Activated CD4-positive, alpha-beta memory T cell treated with anti-CD3 and anti-CD28 coated beads, Interleukin-2, amount 10 ng/mL, durations not matched to agents 7 days and 5 days (primary cell): ENCODE results near the gene GPR176. TPM values are rescaled to one million over a fixed set of nuclear protein-coding genes. Genes with fewer than 3 reads are reported as not detected.
"Not testable (repeated sequence)": the region's sequence is repeated elsewhere in the genome, so short reads cannot be mapped to it uniquely, and the experiment has no call there.

Experiments
- CTCF ChIA-PET: fragments of 350-600 bp; sonication (Branson Sonifier 250); formaldehyde crosslinking; loops from one replicate; lab custom pipeline; 2021; ENCODE audit warnings: antibody characterized with exemption, inconsistent platforms; lab: Charles Lee
- POLR2A ChIA-PET: fragments of 350-600 bp; sonication (Branson Sonifier 250); formaldehyde crosslinking; loops from one replicate; lab custom pipeline; 2021; ENCODE audit warnings: antibody characterized with exemption; lab: Charles Lee
- DNase-seq: peaks from one replicate; pipeline ENCODE4 v3.0.0-alpha.2; 2020
- H3K27ac Mint-ChIP-seq: one replicate; pipeline ENCODE4 v1.8.0; 2021; ENCODE audit warnings: mild to moderate bottlenecking, mixed read lengths
- H3K27me3 Mint-ChIP-seq: one replicate; pipeline ENCODE4 v1.8.0; 2021; ENCODE audit warnings: mixed read lengths
- H3K36me3 Mint-ChIP-seq: one replicate; pipeline ENCODE4 v1.8.0; 2021; ENCODE audit warnings: low read depth, mixed read lengths
- H3K4me1 Mint-ChIP-seq: one replicate; pipeline ENCODE4 v1.8.0; 2021; ENCODE audit warnings: mixed read lengths
- H3K4me3 Mint-ChIP-seq: one replicate; pipeline ENCODE4 v1.8.0; 2021; ENCODE audit warnings: mild to moderate bottlenecking, mixed read lengths
- H3K9me3 Mint-ChIP-seq: one replicate; pipeline ENCODE4 v1.8.0; 2021; ENCODE audit warnings: mixed read lengths
- total RNA-seq, 2 experiments: library from RNA; stranded (reverse); gene quantifications; one replicate each; pipeline ENCODE4 v1.2.3, GENCODE V29; 2021

GPR176 gene
- total RNA-seq, 2 experiments from 2014 or later = 0.08 to 0.13 TPM

DNA sequence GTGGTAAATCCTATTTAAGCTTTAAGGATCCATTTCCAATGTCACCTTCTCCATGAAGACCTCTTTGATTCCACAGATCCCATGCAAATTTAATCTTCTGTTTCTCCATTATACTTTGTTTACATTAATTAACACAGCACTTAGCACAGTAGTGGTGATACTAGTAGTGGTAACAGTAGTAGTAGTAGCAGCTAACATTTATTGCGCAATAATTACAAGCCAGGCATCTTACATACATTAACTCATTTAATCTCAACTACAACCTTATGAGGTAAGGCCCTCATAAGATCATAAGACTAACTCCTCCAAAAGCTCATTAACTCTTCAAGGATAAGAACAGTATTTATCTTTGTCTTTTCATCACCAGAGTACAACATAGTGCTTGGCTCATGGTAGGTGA lies 82.6 kb downstream of the GPR176 start:
- no peak overlapping the region for H3K27ac Mint-ChIP-seq
- DNase-seq = no peak
- CTCF ChIA-PET = no interaction called here
- no peaks in the 10 kb centered on the region for H3K36me3 Mint-ChIP-seq
- POLR2A ChIA-PET = no interaction called here
- H3K9me3 Mint-ChIP-seq = no peaks in the 10 kb centered on the region
- H3K27me3 Mint-ChIP-seq = peaks cover 42% of the 10 kb centered on the region
- H3K4me3 Mint-ChIP-seq = no peak overlapping the region
- no peaks in the 10 kb centered on the region for H3K4me1 Mint-ChIP-seq

DNA sequence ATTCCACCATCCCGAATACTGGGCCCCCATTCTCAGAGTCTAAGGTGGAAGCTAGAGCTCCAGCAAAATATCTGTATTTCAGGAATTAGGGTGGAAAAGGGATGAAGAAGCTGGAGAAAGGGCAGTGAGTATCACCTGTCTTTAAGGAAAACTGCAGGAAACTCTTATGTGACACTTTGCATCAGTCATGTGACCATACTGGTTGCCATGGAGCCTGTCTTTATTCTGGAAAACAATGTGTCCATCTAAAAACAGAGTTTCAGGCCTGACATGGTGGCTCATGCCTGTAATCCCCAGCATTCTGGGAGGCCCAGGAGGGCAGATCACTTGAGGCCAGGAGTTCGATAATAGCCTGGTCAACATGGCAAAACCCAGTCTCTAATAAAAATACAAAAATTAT lies 84.5 kb downstream of the GPR176 start:
- H3K27me3 Mint-ChIP-seq = peaks cover 54% of the 10 kb centered on the region
- no peaks in the 10 kb centered on the region for H3K36me3 Mint-ChIP-seq
- DNase-seq = no peak
- CTCF ChIA-PET = no interaction called here
- no peak overlapping the region for H3K27ac Mint-ChIP-seq
- POLR2A ChIA-PET = no interaction called here
- no peak overlapping the region for H3K4me3 Mint-ChIP-seq
- H3K9me3 Mint-ChIP-seq = no peaks in the 10 kb centered on the region
- H3K4me1 Mint-ChIP-seq = no peaks in the 10 kb centered on the region

DNA sequence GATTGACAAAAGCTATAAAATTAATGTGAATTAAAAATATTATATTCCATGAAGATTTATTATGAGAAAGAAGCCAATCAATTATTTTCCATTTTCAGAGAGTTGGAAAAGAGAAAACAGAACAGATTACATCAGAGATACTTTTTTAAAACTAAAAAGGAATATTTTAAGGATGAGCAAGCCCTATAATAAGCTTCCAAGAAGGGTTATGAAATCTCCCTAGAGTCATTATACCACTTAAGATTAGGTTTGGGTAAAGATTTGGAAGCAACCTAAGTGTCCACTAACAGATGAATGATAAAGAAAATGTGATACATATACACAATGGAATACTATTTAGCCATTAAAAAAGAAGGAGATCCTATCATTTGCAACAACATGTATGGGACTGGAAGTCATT lies 85.8 kb downstream of the GPR176 start:
- no peak overlapping the region for H3K27ac Mint-ChIP-seq
- ChIA-PET POLR2A (no interaction called here), CTCF (no interaction called here)
- H3K27me3 Mint-ChIP-seq = peaks cover 52% of the 10 kb centered on the region
- H3K36me3 Mint-ChIP-seq = no peaks in the 10 kb centered on the region
- H3K4me3 Mint-ChIP-seq = no peak overlapping the region
- no peaks in the 10 kb centered on the region for H3K9me3 Mint-ChIP-seq
- no peaks in the 10 kb centered on the region for H3K4me1 Mint-ChIP-seq
- no peak for DNase-seq

DNA sequence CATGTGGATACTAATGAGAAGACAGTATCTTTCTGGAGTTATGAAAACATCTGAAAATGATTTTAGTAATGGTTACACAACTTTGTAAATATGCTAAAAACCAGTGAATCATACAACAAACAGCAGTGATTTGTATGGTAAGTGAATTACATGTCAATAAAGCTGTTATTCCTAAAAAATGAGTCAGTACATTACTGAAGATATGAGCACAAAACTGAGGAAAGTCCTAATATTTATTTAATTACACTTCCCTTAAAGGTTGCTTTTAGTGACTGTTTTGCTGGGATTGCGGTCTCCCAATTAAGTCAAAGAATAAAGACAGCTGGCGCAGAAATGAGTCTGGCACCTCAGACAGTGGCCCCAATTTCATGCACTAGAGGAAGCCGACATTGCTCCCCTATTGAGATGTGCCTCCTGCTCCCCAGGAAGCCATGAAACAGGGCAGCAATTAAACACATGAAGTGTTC lies 86.5 kb downstream of the GPR176 start:
- DNase-seq = no peak
- no peaks in the 10 kb centered on the region for H3K36me3 Mint-ChIP-seq
- H3K9me3 Mint-ChIP-seq = no peaks in the 10 kb centered on the region
- no peaks in the 10 kb centered on the region for H3K4me1 Mint-ChIP-seq
- no peak overlapping the region for H3K27ac Mint-ChIP-seq
- peaks cover 52% of the 10 kb centered on the region for H3K27me3 Mint-ChIP-seq
- ChIA-PET POLR2A (no interaction called here), CTCF (no interaction called here)
- H3K4me3 Mint-ChIP-seq = no peak overlapping the region

DNA sequence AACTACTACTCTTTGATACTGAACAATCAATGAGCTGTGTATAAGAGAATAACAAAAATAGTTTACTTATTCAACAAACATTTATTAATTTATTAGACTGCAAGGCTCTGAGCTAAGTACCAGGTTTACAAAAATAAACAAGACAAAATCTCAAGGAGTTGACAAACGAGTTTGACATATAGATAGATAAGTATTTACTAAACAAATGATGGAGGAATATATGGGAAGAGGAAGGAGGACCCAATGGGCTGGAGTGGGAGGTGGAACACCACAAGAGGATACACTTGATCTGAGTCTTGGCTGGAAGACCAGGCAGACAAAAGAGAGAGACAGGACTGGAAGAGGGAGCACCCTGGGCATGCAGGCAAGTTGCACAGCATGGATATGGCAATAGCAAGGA lies 89.9 kb downstream of the GPR176 start:
- H3K27ac Mint-ChIP-seq = no peak overlapping the region

DNA sequence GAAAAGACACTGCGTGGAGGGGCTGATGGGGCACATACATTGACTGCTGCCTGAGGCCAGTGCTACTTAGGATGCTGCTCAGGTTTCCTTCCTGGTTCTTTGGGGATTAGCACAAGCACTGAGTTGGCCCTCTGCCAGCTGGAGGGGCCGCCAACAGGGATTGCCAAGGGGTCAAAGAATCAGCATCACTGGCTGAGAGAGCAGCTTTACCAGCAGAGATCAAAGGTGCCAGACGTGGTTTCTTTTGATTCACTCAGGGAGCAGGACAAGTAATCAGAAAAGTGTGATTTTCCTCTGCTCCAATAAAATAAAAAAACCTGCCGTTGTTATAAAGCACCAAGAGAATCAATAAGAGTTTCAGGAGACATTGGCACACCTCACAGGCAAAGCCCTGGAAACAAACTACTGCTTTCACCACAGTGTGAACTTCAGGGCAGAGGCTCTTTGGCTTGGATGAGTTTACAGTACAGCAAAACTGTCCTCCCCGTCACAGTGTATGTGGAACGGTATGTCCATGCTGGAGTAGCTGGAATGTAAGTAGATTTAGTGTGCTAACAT lies 91.6 kb downstream of the GPR176 start:
- Mint-ChIP-seq H3K36me3 (no peaks in the 10 kb centered on the region), H3K4me1 (no peaks in the 10 kb centered on the region), H3K4me3 (no peak overlapping the region), H3K27ac (no peak overlapping the region), H3K27me3 (peaks cover 42% of the 10 kb centered on the region), H3K9me3 (no peaks in the 10 kb centered on the region)
- no peak for DNase-seq
- POLR2A ChIA-PET = no interaction called here
- CTCF ChIA-PET = no interaction called here

More for the DNA sequence above, 89.9 kb downstream of the GPR176 start:
- Mint-ChIP-seq H3K9me3 (no peaks in the 10 kb centered on the region), H3K4me3 (no peak overlapping the region), H3K36me3 (no peaks in the 10 kb centered on the region), H3K4me1 (no peaks in the 10 kb centered on the region), H3K27me3 (peaks cover 49% of the 10 kb centered on the region)
- CTCF ChIA-PET = no interaction called here
- POLR2A ChIA-PET = no interaction called here
- DNase-seq = no peak

DNA sequence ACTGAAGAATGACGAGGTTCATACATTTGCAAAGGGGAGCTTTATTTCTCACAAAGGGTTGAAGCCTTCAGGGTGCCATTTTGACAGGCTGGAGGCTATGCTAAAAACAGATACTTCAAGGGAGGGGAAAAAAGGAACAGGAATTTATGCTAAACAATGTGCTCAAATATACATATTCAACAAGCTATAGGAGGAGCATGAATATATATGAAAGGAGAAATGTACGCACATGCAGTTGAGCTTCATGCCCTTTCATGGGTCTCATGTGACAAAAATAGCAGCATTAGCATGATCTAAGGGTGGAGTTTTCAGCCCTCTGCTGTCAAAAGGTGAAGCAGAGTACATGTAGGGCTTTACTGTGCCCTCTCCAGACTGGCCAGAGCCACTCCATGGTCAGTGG lies 93.1 kb downstream of the GPR176 start:
- Mint-ChIP-seq H3K4me1 (no peaks in the 10 kb centered on the region), H3K4me3 (no peak overlapping the region), H3K27ac (no peak overlapping the region), H3K9me3 (no peaks in the 10 kb centered on the region), H3K27me3 (peaks cover 30% of the 10 kb centered on the region), H3K36me3 (no peaks in the 10 kb centered on the region)
- ChIA-PET POLR2A (no interaction called here), CTCF (no interaction called here)
- DNase-seq = no peak

DNA sequence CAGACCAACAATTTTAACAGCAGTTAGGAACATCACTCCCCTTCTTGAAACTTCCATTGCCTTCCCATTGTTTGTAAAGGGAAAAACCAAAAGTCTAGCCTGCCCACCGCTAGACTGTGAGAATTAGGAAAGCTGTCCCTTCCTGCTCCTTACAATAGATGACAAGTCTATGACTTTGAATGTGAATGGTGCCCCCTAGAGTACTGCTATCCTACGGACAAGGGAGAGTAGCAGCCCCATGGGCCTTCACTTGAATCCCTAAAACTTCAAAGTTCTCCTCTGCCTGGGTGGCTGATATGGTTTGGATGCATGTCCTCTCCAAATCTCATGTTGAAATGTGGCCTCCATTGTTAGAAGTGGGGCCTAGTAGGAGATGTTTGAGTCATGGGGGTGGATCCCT lies 96.4 kb downstream of the GPR176 start:
- Mint-ChIP-seq H3K36me3 (no peaks in the 10 kb centered on the region), H3K9me3 (no peaks in the 10 kb centered on the region), H3K27ac (no peak overlapping the region), H3K27me3 (peaks cover 13% of the 10 kb centered on the region), H3K4me3 (no peak overlapping the region), H3K4me1 (no peaks in the 10 kb centered on the region)
- ChIA-PET CTCF (interaction anchor here (0.6 kb wide), 1 partner anchor 36 kb away, joined by 3 read pairs; no protein-coding TSS in a partner anchor), POLR2A (no interaction called here)
- no peak for DNase-seq

DNA sequence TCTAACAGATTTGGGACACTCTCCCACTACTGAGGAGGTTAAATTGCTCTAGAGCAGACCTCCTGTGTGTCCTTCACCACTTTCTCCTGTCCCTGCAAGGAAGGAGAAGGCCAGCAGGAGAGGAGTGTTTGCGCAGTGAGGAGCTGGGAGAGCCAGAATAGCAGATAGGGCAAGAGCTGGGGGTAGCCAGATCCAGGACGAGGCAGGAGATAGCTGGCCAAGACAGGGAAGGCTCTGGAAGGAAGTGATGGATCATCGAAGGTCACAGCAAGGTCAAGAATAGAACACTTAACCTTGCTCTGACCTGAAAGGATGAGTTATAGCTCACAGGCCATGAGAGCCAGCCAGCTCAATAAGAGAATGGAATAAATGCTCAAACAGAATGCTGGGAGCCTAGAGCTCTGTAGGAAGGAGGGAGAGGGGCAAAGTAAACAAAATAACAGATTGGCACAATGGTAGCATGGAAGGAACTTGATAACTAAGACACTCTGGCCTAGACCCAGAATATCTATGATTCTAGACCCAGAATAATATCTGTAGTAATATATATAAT lies 99.9 kb downstream of the GPR176 start:
- no peak overlapping the region for H3K27ac Mint-ChIP-seq
- POLR2A ChIA-PET = no interaction called here
- no peaks in the 10 kb centered on the region for H3K9me3 Mint-ChIP-seq
- CTCF ChIA-PET = no interaction called here
- DNase-seq = no peak
- no peaks in the 10 kb centered on the region for H3K4me1 Mint-ChIP-seq
- no peaks in the 10 kb centered on the region for H3K36me3 Mint-ChIP-seq
- peaks cover 7% of the 10 kb centered on the region for H3K27me3 Mint-ChIP-seq
- H3K4me3 Mint-ChIP-seq = no peak overlapping the region

DNA sequence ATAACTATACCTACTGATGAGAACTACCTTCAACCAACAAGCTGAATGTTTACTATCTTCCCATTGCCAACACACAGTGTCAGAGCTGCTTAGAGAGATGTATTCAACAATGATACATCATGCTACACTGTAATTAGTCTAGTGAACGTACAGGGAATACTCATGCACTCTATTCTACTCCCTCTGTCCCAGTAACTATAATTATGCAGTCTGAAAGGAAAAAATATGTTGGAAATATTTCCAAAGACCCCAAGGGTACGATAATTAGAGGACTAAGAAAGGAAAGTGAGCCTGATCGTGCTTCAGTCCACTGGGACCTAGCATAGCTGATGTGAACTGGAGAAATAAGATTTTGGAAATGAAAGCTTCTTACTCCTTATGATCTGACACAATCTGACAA lies 100.5 kb downstream of the GPR176 start:
- ChIA-PET CTCF (no interaction called here), POLR2A (no interaction called here)
- no peak for DNase-seq
- Mint-ChIP-seq H3K4me1 (no peaks in the 10 kb centered on the region), H3K27ac (no peak overlapping the region), H3K9me3 (no peaks in the 10 kb centered on the region), H3K36me3 (no peaks in the 10 kb centered on the region), H3K27me3 (peaks cover 9% of the 10 kb centered on the region), H3K4me3 (no peak overlapping the region)

DNA sequence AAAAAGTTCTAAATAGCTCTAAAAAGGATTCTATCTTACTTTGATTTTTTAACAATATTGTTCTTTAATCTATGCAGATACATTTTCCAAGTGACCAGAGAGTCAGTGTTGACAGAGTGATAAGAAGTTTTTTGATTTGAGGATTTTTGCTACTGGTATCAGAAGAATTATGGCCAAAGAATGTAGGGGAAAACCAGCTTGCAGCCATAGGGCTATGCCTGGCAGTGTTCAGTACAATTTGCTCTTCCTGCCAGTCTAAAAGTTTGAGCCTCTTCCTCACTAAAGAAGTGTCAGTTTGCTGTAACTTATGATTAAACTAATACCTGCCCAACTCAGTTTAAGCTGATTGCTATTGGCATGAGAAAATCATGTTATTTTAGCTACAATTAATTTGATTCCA lies 102.2 kb downstream of the GPR176 start:
- Mint-ChIP-seq H3K4me3 (no peak overlapping the region), H3K9me3 (no peaks in the 10 kb centered on the region), H3K27me3 (peaks cover 12% of the 10 kb centered on the region), H3K4me1 (no peaks in the 10 kb centered on the region), H3K27ac (no peak overlapping the region), H3K36me3 (no peaks in the 10 kb centered on the region)
- ChIA-PET POLR2A (interaction anchor here (0.8 kb wide), 1 partner anchor 35 kb away, joined by 3 read pairs; the partner anchor contains the start of gene FSIP1), CTCF (interaction anchor here (0.9 kb wide), 1 partner anchor 31 kb away, joined by 4 read pairs; no protein-coding TSS in a partner anchor)
- DNase-seq = no peak

DNA sequence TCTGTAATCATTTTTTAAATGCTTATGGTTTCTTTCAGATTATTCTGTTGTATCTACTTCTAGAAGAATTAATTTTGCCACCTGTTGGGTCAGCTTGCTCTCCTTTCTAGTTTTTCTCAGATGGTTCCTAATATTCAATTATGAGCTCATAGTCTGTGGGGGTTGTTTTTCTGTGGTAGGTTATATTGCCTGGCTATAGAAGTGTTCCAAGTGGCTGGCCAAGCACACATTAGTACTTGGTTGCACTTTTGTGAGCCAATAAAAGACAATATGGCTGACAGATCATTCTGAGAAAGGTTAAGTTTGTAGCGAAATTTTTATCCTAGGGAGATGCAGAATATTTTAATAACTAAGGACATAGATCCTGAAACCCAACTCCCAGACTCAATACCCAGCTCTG lies 105.6 kb downstream of the GPR176 start:
- CTCF ChIA-PET = no interaction called here
- no peak for DNase-seq

DNA sequence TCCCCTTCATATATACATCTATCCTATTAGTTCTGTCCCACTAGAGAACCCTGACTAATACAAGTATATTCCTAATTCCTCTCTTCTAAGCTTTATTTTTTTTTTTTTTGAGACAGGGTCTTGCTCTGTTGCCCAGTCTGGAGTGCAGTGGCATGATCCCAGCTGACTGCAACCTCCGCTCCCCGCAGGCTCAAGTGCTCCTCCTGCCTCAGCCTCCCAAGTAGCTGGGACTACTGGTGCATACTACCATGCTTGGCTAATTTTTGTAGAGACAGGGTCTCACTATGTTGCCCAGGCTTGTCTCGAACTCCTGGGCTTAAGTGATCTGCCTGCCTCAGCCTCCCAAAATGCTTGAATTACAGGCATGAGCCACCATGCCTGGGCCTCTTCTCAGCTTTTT lies 107.4 kb downstream of the GPR176 start:
- CTCF ChIA-PET, H3K9me3 Mint-ChIP-seq, POLR2A ChIA-PET, H3K4me3 Mint-ChIP-seq, DNase-seq, H3K36me3 Mint-ChIP-seq, H3K27ac Mint-ChIP-seq, H3K4me1 Mint-ChIP-seq: not testable (repeated sequence)
- peaks cover 20% of the 10 kb centered on the region for H3K27me3 Mint-ChIP-seq

More for the DNA sequence above, 105.6 kb downstream of the GPR176 start:
- H3K27ac Mint-ChIP-seq = no peak overlapping the region
- no peak overlapping the region for H3K4me3 Mint-ChIP-seq
- H3K36me3 Mint-ChIP-seq = no peaks in the 10 kb centered on the region
- no peaks in the 10 kb centered on the region for H3K4me1 Mint-ChIP-seq
- peaks cover 12% of the 10 kb centered on the region for H3K27me3 Mint-ChIP-seq
- POLR2A ChIA-PET = no interaction called here
- H3K9me3 Mint-ChIP-seq = no peaks in the 10 kb centered on the region

DNA sequence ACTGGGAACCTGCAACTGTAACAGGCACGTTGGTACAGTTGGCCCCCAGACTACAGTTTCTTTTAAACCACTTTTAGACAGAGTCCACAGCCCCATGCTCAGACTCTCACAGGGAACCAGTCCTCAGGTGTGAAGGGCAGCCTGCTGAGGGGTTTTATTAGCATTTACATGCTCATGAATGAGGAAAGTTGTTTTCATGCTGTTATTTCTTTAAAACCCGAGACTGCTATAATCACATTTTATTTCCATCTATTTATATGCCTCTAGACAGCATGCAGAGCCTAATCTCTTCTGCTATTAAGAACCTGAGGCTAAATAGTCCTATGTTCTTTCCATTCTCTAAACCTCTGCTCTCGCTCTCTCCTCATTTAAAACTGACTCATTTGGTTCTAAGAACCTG lies 111.2 kb downstream of the GPR176 start:
- Mint-ChIP-seq H3K9me3 (no peaks in the 10 kb centered on the region), H3K4me1 (no peaks in the 10 kb centered on the region), H3K27me3 (peaks cover 22% of the 10 kb centered on the region), H3K4me3 (no peak overlapping the region), H3K27ac (no peak overlapping the region), H3K36me3 (no peaks in the 10 kb centered on the region)
- POLR2A ChIA-PET = no interaction called here
- no peak for DNase-seq
- CTCF ChIA-PET = no interaction called here
